ENCODE measurements around the gene RCOR1. TPM values are rescaled to one million over a fixed set of nuclear protein-coding genes. Genes with fewer than 3 reads are reported as not detected.
A peak's percentile ranks its signal among the peaks of the same experiment; 100 is the strongest.
"Not testable (repeated sequence)": the region's sequence is repeated elsewhere in the genome, so short reads cannot be mapped to it uniquely, and the experiment has no call there.

The RCOR1 gene
- polyA plus RNA-seq, 10 donors, result 22.8 to 39.9 (median 30.9) TPM

DNA sequence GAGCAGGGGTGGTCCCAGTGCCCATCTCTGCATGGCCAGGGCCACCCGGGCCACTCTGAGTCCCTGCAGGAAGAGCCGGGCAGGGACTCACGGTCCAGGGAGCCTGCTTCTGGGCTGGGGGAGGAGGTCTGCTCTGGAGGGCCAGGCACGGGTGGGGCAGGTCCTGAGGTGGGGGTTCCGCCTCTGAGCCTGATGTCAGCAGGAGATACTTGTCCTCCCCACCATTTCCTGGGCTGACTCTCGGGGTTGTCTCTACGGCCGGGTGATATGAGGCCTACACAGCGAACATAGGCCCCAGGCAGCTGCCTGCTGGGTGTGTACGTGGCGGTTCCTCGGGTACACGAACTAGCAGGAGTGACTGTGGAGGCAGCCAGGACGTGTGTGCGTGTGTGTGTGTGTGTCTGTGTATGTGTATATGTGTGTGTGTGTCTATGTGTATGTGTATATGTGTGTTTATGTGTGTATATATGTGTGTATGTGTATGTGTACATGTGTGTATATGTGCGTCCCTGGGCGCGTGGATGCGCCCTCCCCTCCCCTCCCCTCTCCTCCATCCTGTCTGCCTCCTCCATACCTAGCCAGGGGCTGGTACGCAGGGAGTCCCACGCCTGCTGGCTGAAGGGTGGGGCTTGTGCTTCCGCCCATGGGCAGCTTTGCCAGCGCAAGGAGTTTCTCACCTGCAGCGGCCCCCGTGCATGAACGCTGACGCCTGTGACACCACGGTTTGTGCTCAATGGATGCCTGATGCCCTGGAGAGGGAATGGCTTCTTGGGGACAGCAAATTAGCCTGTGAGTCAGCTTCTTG, 154.4 kb downstream of the RCOR1 start:
- DNase-seq, result no peak

DNA sequence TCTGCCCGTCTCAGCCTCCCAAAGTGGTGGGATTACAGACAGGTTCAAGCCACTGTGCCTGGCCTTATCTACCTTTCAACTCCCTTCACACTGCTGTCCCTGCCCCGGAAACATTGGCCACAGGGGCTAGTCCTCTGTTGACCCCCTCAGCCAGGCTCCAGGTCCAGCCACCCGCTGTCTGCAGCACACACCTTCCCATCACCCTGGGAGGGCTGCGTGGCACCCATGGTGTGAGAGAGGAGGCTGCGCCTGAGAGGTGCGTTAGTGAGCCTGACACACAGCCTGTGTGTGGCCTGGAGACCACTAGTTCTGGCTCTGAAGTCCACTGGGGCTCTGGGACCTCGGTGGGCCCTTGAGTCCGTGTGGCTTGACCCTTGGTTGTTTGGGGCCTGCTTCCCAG, 156.4 kb downstream of the RCOR1 start:
- DNase-seq, result no peak

DNA sequence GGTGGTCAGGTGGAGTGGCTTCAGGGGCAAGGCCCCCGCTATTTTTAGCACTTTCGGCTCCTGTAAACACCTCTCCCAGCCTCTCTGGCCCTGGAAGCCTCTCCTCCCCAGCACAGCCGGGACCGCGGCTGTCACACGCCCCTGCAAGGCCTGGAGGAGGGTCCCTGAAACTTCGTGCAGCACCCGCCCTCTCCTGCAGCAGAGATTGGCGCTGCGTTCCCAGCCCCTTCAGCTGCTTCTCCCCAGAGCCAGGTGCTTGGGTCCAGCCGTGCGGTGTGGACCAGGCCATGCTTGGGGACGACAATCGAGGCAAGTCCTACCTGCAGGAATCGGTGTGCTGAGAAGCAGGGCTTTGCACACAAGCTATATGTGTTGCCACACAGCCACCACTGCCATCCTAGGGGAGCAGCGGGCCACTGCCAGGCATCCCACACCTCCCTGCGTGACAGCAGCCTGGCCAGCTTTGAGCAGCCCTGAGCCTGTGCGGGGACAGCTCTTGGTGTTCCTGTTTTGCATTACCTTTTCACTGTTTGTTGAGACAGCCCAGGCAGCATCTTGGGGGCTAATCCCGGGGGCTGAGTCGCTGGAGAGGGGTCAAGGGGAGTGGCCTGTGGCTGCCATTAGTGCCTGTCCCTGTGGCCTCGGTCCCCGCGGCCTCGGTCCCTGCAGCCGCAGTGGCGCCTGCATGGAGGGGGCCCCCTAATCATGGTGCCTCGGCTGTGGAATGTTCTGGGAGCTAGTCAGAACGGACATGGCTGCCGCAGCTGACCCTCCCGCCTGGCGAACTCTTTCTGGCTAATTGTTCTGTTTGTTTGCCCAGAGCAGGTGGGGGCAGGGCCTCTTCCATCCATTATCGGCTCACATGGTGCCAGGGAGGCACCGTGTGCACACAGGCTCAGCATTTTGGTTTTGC, 157.2 kb downstream of the RCOR1 start:
- DNase-seq, result peak in 2 of 3 donors; percentile 21 to 46

DNA sequence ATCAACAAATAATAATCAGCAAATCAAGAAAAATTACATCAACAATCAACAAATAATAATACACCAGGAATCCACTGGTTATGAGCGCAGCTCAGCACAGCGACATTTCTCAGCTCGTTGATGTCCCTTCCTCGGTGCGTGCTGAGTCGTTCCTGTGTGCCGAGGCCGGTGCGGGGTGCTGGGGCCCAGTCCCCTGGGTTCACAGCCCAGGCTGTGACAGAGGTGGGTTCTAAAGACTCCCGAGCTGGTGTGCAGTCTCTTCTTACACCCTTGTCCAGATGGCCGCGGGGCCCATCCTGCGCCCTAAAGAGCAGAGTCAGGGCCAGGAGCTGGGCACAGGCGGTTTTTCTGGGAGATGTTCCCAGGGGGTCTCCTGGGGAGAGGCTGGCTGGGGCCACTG, 157.9 kb downstream of the RCOR1 start:
- no peak for DNase-seq

DNA sequence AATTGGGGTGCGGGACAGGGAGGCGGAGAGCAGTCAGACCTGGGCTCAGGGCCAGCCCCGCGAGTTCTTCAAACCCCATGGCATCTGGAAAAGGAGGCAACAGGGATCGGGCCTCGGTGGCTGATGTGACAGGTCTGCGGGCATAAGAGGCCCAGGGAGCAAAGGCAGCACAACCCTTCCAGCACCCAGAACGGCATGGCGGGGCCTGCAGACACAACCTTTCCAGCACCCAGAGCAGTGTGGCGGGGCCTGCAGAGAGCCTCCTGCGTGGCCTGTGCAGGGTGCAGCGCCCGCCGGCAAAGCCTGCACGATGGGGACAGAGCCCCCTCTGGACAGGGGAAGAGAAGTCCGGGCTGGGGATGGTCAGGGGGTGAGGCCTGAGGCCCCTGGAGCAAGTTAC, 158.6 kb downstream of the RCOR1 start:
- no peak for DNase-seq

DNA sequence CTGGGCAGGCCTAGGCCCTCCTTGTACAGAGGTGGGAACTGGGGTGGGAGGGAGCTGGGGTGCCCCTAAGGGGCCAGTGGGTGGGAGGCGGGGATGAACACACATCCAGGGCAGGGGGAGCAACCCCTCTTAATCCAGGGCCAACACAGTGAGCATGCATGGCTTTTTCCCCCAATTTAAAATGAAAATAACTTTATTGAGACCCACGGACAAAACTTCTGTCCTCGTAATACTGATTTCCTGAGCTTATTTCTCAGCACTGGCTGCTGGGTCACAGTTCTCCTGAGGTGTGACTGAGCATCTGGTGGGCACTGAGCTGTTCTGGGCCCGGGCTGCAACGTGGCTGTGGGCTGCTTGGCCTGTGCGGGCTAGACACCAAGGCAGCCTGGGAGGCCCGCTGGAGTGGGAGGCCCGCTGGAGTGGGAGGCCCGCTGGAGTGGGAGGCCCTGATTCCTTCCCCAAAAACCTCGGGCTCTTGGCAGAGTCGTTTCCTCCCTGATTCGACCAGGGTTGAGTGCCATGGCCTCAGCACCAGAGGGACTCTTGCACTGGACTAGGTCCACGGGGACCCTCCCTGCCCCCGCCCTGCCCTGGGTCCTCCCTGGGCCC, 159.9 kb downstream of the RCOR1 start:
- no peak for DNase-seq

DNA sequence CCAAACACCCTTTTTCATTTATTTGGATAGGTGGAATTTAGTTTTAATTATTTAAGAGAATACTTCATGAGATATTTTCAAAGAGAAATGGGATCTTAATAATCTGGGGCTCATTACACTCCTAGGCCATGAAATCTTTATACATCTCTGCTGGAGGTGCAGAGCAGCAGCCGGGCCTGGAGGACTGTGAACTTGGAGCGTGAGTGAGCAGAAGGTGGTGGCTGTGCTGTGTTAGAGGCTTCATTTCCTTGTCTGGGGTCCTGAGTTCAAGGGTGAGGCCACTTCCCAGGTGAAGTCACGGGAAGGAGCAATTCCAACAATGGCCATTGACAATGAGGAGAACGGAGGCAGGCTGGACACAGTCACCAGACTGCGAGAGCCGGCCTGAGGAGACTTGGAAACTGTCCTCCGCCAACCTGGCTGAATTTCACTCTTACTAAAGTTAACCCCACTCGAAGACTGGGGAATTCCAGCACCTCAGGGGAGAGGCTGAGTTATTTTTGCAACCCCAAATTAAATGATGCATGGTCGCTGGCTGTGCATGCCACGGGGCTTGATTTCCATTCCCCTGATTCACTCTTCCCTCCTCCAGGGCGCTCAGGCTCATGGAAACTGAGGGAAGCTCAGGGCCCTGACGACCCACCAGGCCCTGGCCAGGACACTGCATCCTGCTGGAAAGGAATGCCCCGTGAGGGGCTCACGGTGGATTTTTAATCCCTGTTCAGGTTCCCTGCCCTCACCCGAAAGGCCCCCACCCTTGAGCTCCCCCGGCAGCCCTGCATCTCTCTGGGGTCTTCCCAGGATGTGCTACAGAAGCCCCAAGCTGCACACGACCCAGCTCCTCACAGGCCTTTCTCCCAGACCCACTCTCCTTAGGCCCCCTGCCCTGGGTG, 162.2 kb downstream of the RCOR1 start:
- no peak for DNase-seq

DNA sequence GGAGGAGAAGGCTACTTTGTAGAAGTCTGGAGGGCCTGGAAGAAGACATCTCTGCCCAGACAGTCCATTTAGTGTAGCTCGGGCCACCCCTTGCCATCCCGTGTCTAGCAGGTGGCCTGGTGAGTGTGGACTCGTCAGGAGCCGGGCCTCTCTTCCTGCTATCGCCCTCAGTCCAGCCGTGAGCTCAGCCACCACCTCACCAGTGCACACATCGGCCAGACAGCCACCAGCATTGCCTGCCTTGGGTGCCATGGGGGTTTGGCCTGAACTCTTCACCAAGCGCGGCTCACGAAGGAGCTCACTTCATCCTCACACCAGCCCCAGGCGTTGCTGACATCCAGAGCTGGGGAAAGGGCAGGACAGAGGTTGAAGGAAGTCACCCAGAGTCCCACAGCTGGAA, 165.2 kb downstream of the RCOR1 start:
- DNase-seq, result no peak

DNA sequence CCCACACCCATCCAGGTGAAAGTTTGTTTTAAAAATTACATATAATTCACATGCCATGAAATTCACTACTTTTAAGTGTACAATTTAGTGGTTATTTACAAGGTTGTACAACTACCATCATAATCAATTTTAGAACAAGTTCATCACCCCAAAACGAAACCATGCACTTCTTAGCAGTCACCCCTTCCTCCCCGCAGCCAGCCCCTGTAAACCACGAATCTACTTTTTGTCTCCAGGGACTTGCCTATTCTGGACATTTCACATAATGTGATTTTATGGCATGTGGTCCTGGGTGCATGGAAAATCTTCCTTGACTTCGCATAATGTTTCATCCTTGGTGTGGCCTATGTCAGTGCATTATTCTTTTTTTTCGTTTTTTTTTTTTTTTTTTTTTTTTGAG, 165.6 kb downstream of the RCOR1 start:
- DNase-seq, result no peak

DNA sequence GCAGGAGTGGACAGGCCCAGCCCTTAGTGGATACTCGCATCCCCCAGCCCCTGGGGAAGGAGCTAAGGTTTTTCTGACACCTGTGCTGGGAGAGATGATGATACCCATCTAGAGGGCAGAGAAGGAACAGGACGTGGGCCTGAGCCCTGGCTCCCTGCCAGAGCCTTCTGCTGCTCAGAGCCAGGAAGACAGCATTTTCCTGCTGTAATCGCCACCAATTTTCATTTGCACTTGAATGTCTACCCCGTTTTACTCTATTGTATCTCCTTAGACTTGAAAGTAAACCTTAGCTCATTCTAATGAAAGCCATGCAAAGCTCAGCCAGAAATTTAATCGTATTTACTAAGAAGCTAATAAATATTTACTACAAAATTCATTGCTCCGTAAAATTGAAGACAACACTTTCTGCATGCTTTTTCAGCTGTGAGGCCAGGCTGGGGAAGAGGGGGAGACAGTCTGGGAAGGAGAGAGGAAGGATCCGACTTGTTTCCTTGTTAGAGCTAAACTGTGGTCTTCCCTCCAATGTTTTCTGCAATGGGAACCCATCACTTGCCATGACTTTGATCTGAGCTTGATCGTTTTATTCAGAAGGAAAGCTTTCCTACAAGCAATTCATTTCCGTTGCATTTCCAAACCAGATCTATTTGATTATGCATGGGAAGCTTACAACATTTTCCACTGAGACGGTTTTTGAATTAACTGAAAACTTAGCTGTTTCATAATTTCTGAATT, 167.2 kb downstream of the RCOR1 start:
- peak in 2 of 3 donors; percentile 38 to 64 for DNase-seq

DNA sequence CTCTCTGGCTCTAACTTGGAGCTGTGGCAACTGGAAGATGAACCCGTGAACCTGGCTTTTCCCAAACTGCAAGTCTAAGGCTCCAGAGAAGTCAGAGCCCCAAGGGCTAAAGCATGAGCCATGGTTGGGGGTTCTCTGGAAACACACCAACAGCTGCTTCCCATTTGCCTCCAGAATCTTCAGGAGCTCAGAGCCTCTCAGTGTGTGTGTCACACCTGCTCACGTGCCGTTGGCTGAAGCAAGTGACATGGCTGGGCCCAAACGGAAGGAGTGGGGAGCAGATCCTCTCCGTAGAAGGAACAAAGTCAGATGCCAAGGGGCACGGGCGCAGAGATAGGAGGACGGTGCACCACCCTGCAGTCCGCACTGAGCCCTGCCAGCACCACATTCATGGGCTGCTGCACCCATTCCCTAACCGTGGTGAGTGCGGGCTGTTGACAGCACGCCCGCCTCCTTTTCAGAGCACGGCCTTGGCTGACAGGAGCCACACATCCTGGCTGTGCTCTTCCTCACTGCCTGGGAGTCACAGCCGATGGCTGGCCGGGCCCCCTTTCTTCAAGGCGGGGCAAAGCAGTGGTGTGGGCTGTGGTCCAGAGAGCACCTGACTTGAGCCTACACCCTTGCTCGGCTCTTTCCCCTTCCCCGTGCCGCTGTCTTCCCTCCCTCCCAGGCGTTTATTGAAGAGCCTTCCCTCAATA, 168.2 kb downstream of the RCOR1 start:
- DNase-seq, result peak in 2 of 3 donors; percentile 17 to 66

DNA sequence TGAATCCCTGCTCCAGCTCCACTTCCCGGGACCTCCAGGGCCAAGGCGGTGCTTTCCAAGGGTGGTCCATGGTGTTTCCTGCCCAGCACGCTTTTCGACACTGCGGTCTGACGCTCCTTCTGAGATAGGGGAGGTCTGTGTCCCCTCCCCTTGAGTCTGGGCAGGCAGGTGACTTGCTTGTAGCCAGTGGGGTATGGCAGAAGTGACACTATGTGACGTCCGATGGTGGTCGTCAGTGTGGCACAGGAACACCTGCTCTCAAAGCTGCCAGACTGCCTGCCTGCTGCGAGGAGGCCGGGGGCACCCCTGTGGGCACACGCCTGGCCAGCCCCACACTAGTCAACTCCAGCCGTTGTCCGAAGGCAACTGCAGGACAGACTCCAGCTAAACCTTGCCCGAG, 168.8 kb downstream of the RCOR1 start:
- no peak for DNase-seq

DNA sequence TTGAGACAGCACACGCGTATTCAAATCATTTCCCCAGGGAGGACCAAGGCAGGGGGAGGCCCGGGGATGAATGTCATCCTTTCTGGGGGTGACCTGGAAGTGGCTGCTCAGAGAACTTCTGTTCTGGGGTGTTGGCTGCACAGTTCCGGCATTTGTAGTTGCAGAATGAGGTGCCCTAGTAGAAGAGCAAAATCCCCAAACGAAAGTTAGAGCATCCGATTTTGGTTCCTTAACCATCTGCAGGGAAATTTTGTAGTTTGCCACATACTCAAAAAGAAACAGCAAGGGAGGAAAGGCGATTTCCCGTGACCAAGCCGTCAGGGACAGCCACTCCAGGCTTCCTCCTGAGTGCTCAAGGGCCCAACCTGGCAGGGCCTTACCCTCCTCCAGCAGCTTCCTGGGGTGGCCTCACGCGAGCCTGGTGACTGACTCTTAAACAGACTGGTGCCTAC, 171.8 kb downstream of the RCOR1 start:
- DNase-seq, result no peak

DNA sequence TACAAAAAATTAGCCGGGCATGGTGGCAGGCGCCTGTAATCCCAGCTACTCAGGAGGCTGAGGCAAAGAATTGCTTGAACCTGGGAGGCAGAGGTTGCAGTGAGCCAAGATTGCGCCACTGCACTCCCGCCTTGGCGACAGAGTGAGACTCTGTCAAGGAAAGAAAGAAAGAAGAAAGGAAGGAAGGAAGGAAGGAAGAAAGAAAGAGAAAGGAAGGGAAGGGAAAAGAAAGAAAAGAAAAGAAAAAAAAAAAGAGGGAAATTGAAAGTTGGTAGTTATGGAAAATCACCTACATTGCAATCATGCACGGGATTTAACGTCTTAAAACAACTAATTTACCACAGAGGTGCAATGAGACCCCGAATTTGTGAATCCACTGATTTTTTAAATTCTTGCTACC, 173.3 kb downstream of the RCOR1 start:
- DNase-seq, result not testable (repeated sequence)

DNA sequence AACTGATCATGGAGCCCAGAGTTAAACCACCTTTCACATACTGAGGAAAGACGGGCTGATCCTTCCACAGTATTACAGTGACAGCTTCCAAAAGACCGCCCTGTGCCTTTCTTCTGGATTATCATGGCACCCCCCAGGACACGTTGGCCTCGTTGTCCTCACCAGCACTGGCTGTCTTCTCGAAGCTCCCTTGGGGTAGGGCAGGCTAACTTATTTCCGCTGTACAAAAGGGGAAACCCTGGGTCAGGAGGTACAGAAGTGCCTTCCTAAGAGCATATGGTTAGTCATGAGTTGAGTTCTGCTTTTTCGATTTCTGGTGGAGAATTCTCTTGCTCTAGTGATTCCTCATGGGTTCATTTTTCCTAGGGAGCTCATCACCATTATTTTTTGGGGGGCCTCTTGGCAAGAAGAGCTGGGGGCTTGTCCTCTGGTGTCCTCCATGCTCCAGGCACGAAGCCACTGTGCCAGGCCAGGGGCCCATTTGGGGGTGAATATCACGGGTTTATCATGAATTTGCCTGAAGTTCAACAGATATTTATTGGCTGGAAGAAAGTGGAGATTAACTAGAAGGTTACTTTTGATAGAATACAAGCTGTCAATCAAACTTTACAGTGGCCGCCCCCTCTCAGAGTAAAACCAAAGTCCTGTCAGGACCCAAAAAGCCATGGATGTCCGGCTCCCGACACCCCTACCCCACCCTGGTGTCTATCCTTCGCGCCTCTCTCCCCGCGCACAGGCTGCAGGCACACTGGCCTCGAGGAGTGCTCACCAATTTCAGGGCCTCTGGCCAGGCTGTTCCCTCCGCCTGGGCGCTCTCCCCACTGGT, 176.0 kb downstream of the RCOR1 start:
- DNase-seq, result peak in 1 of 3 donors; percentile 33

DNA sequence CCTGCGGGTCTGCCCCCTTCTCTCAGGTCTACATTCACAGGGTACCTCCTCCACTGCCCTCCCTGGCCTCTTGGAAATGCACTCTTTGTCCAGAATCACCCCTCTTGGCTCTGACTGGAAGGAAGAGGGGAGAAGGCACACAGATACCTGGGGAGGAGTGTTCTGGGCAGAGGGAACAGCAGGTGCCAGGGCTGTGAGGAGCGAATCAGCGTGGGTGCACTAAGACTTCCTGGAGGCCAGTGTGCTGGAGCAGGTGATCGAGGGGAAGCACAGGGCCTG, 176.5 kb downstream of the RCOR1 start:
- DNase-seq, result no peak

DNA sequence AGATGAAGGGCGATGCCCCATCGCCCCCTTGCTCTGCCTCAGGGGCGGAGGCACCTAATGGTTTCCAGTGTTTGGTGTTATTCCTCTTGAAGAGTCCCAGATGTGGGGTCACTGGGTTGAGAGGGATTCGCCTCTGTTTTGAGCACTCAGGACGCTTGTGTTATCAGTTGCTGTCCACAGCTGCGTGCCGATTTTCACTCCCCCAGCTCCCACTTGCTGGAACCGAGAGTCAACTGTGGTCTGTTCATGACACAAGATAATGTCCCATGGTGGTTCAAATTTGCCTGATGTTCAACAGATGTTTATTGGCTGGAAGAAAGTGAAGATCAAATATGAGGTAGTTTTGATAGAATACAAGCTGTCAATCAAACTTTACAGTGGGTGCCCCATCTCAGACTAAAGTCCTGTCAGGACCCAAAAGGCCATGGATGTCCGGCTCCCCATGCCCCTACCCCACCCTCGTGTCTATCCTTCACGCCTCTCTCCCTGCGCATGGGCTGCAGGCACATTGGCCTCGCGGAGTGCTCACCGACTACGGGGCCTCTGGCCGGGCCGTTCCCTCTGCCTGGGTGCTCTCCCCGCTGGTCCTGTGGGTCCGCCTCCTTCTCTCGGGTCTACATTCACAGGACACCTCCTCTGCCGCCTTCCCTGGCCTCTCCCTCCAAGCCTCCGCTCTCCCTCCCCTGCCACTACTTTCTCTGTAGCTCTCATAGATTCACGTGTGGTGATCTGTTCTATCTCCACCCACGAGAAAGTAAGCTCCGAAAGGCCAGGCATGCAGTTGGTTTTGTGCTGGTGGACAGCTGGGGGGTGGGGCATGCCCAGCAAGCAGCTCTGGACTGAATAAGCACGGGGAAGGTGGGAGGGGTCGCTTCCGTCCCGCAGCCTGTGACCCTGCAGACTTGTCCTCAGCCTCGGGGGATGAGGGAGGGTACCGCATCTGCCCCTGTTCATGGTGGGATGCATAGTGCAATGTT, 178.0 kb downstream of the RCOR1 start:
- no peak for DNase-seq

DNA sequence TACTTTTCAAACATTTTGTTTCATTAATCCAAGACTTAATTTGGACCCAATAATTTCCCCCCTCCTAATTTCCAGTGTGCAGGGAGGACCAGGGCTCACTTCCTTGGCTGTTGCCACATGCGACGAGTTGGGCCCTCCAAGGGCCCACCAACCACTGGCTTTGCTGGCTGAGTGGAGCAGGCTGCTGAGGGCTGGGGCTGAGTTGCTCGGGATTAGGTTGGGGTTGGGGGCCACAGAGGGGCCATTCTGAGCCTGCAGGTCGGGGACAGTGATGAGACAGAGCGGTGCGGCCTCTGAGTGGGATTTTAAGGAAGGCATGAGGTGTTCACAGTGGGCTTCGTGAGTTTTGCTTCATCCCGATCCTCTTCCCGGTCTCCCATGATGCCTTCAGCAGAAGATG, 178.7 kb downstream of the RCOR1 start:
- no peak for DNase-seq

Measured in muscle of back (tissue), 11 donors.